Parathyroid adenoma (tissue), 2 donors: Measurements from ENCODE around the gene RAD21L1.

Experiments used
- H2AFZ ChIP-seq: fragments of 300-600 bp; sonication (generic); one replicate; pipeline ENCODE4 v1.7.0; 2017; ENCODE audit warnings: antibody characterized with exemption, mild to moderate bottlenecking
- H3K27ac ChIP-seq: fragments of 300-600 bp; sonication (generic); one replicate; pipeline ENCODE4 v1.7.0; 2017
- H3K27me3 ChIP-seq: fragments of 300-600 bp; sonication (generic); one replicate; pipeline ENCODE4 v1.7.0; 2017; ENCODE audit warnings: low read length; ENCODE audit not compliant: control insufficient read depth, insufficient read depth
- H3K36me3 ChIP-seq: fragments of 300-600 bp; sonication (generic); one replicate; pipeline ENCODE4 v1.7.0; 2017; ENCODE audit warnings: low read length; ENCODE audit not compliant: control insufficient read depth, insufficient read depth
- H3K4me1 ChIP-seq: fragments of 300-600 bp; sonication (generic); one replicate; pipeline ENCODE4 v1.7.0; 2017; ENCODE audit warnings: control low read depth
- H3K4me2 ChIP-seq: fragments of 300-600 bp; sonication (generic); one replicate; pipeline ENCODE4 v1.7.0; 2017; ENCODE audit warnings: low read length
- H3K4me3 ChIP-seq: fragments of 300-600 bp; sonication (generic); one replicate; pipeline ENCODE4 v1.7.0; 2017; ENCODE audit warnings: low read depth, low read length
- H3K79me2 ChIP-seq: fragments of 300-600 bp; sonication (generic); one replicate; pipeline ENCODE4 v1.7.0; 2017; ENCODE audit warnings: control low read depth
- H3K9ac ChIP-seq: fragments of 300-600 bp; sonication (generic); one replicate; pipeline ENCODE4 v1.7.0; 2017; ENCODE audit warnings: mild to moderate bottlenecking
- H3K9me3 ChIP-seq: fragments of 300-600 bp; sonication (generic); one replicate; pipeline ENCODE4 v1.7.0; 2017; ENCODE audit warnings: low read length; ENCODE audit not compliant: control insufficient read depth
- TF ChIP-seq, protein P1 (sequence below): fragments of 300-600 bp; sonication (generic); IDR thresholded peaks from one replicate; pipeline ENCODE4 v1.7.0; 2017; ENCODE audit warnings: antibody characterized with exemption, mild to moderate bottlenecking
- donor health status: primary hyperparathyroidism.

RAD21L1 gene

DNA sequence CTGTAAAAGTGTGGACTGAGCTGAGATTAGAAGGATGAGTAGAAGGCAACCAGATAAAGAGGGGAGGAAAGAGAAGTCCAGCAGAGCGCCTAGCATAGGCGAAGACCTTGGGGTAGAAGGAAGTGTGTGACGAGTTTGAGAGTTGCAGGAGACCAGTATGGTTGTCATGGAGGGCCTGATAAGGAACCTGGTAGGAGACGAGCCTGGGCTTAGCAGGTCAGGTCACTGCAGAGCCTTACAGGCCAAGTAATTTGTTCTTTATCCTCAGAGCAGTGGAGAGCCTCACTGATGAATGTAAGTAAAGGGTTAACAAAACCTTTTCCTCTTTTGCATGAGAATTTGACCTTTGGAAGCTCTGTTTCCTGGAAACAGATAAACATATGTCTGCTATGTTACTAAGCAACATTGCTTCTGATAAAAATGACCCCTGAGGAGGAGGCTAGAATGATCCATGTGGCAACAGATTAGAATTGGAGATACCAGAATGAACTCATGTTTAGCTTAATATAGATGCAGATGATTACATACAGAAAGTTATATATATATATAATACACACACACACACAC, 38.2 kb upstream of the RAD21L1 start:
- H3K9me3 ChIP-seq: no peaks in the 10 kb centered on the region
- TF ChIP-seq, protein P1, sequence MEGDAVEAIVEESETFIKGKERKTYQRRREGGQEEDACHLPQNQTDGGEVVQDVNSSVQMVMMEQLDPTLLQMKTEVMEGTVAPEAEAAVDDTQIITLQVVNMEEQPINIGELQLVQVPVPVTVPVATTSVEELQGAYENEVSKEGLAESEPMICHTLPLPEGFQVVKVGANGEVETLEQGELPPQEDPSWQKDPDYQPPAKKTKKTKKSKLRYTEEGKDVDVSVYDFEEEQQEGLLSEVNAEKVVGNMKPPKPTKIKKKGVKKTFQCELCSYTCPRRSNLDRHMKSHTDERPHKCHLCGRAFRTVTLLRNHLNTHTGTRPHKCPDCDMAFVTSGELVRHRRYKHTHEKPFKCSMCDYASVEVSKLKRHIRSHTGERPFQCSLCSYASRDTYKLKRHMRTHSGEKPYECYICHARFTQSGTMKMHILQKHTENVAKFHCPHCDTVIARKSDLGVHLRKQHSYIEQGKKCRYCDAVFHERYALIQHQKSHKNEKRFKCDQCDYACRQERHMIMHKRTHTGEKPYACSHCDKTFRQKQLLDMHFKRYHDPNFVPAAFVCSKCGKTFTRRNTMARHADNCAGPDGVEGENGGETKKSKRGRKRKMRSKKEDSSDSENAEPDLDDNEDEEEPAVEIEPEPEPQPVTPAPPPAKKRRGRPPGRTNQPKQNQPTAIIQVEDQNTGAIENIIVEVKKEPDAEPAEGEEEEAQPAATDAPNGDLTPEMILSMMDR: no peak
- no peaks in the 10 kb centered on the region for H3K27me3 ChIP-seq
- no peak overlapping the region for H3K9ac ChIP-seq
- H3K4me2 ChIP-seq: no peak overlapping the region
- peaks cover 3% of the 10 kb centered on the region for H3K4me1 ChIP-seq
- no peak overlapping the region for H2AFZ ChIP-seq
- H3K4me3 ChIP-seq: no peak overlapping the region
- no peaks in the 10 kb centered on the region for H3K36me3 ChIP-seq
- H3K27ac ChIP-seq: no peak overlapping the region
- no peaks in the 10 kb centered on the region for H3K79me2 ChIP-seq

DNA sequence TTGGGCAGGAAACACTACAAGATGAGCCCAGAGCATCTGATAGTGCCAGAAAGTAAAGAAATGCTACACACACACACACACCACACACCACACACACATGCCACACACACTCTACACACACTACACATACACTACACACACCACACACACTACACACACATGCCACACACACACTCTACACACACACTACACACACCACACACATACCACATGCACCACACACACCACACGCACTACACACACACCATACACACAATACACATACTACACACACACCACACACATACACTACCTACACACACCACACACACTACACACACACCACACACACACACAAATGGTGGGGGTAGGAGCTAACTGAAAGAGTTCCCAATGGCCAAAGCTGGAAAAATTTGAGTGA, 37.5 kb upstream of the RAD21L1 start:
- no peak overlapping the region for H2AFZ ChIP-seq
- H3K9ac ChIP-seq: no peak overlapping the region
- no peak overlapping the region for H3K4me3 ChIP-seq
- no peak overlapping the region for H3K4me2 ChIP-seq
- H3K27me3 ChIP-seq: no peaks in the 10 kb centered on the region
- TF ChIP-seq, protein P1: no peak
- no peak overlapping the region for H3K27ac ChIP-seq
- no peaks in the 10 kb centered on the region for H3K36me3 ChIP-seq
- H3K9me3 ChIP-seq: no peaks in the 10 kb centered on the region
- H3K4me1 ChIP-seq: peaks cover 3% of the 10 kb centered on the region
- H3K79me2 ChIP-seq: no peaks in the 10 kb centered on the region

DNA sequence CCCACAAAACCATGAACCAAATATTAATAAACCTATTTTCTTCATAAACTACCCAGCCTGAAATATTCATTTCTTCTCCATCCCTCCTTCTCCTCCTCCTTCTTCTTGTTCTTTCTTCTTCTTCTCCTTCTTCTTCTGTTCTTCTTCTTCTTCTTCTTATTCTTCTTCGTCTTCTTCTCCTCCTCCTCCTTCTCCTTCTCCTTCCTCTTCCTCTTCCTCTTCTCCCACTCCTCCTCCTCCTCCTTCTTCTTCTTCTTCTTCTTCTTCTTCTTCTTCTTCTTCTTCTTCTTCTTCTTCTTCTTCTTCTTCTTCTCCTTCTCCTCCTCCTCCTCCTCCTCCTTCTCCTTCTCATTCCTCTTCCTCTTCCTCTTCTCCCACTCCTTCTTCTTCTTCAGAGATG, 36.0 kb upstream of the RAD21L1 start:
- no peaks in the 10 kb centered on the region for H3K27me3 ChIP-seq
- H3K27ac ChIP-seq: no peak overlapping the region
- no peak overlapping the region for H3K4me3 ChIP-seq
- no peaks in the 10 kb centered on the region for H3K9me3 ChIP-seq
- H3K36me3 ChIP-seq: no peaks in the 10 kb centered on the region
- TF ChIP-seq, protein P1: no peak
- no peaks in the 10 kb centered on the region for H3K79me2 ChIP-seq
- H3K9ac ChIP-seq: no peak overlapping the region
- peaks cover 3% of the 10 kb centered on the region for H3K4me1 ChIP-seq
- no peak overlapping the region for H3K4me2 ChIP-seq
- H2AFZ ChIP-seq: no peak overlapping the region

GRCh38 chr20:1190847-1191246, 35.0 kb upstream of the RAD21L1 start:
- Histone ChIP-seq H3K4me3 (no peak overlapping the region), H3K9ac (no peak overlapping the region), H3K27me3 (no peaks in the 10 kb centered on the region), H3K9me3 (no peaks in the 10 kb centered on the region), H3K4me2 (no peak overlapping the region), H3K4me1 (peaks cover 3% of the 10 kb centered on the region), H3K36me3 (no peaks in the 10 kb centered on the region), H2AFZ (no peak overlapping the region), H3K27ac (no peak overlapping the region), H3K79me2 (no peaks in the 10 kb centered on the region)
- TF ChIP-seq, protein P1: no peak

DNA sequence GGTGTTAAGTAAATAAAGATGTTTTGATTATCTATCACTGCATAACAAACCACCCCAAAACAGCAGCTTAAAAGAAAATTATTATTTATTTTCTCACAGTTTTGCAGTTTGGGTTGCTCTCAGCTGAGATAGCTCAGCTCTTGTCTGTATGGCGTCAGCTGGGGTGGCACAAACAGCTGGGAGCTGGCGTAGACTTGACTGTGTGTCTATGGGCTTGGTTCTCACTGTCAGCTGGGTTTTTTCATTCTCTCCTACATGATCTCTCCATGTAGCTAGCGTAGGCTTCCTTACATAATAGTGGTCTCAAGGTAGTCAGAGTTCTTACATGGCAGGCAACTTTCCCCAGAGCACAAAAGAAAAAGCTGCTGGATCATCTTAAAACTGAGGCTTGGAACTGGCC, 34.5 kb upstream of the RAD21L1 start:
- no peaks in the 10 kb centered on the region for H3K4me1 ChIP-seq
- no peak overlapping the region for H3K9ac ChIP-seq
- no peaks in the 10 kb centered on the region for H3K36me3 ChIP-seq
- H3K27me3 ChIP-seq: no peaks in the 10 kb centered on the region
- H3K4me3 ChIP-seq: no peak overlapping the region
- H3K9me3 ChIP-seq: no peaks in the 10 kb centered on the region
- H2AFZ ChIP-seq: no peak overlapping the region
- H3K79me2 ChIP-seq: no peaks in the 10 kb centered on the region
- H3K27ac ChIP-seq: no peak overlapping the region
- no peak overlapping the region for H3K4me2 ChIP-seq
- TF ChIP-seq, protein P1: no peak
